Measurements from ENCODE around the gene GPR142. TPM values are rescaled to one million over a fixed set of nuclear protein-coding genes. Genes with fewer than 3 reads are reported as not detected.

The GPR142 gene
- total RNA-seq, 1 donor from 2014 or later, result not detected

GRCh38 chr17:74361230-74362068, 5.9 kb upstream of the GPR142 start, which contains the start of gene BTBD17:
Gene BTBD17 (minus strand): TSS chr17:74361868. CDS start chr17:74361819, 49 bp downstream.
- H3K36me3 ChIP-seq, result no peaks in the 10 kb centered on the region
- no peak within 1 kb of the TSS for H3K4me3 ChIP-seq
- ATAC-seq (peak; percentile 76 to 79), DNase-seq (peak; percentile 67)
- peaks cover 61% of the 10 kb centered on the region for H3K27me3 ChIP-seq (ENCODE audit: low read depth)
- H3K27ac ChIP-seq, result no peak within 1 kb of the TSS
- intact Hi-C loops (cut with DNase I), result no loop called here
- peaks cover 8% of the 10 kb centered on the region for H3K4me1 ChIP-seq
- no peaks in the 10 kb centered on the region for H3K9me3 ChIP-seq
- peak; percentile 64 for TF ChIP-seq CTCF (IDR thresholded peaks at IDR 0.05)

GRCh38 chr17:74362069-74362405, 5.3 kb upstream of the GPR142 start:
- H3K27ac ChIP-seq, result no peak overlapping the region
- DNase-seq (no peak), ATAC-seq (no peak)
- TF ChIP-seq CTCF (IDR thresholded peaks at IDR 0.05), result no peak
- H3K9me3 ChIP-seq, result no peaks in the 10 kb centered on the region
- intact Hi-C loops (cut with DNase I), result no loop called here
- peaks cover 55% of the 10 kb centered on the region for H3K27me3 ChIP-seq (ENCODE audit: low read depth)
- H3K4me1 ChIP-seq, result peaks cover 6% of the 10 kb centered on the region
- no peak overlapping the region for H3K4me3 ChIP-seq
- no peaks in the 10 kb centered on the region for H3K36me3 ChIP-seq

- Histone ChIP-seq H3K27ac (no peak overlapping the region), H3K9me3 (no peaks in the 10 kb centered on the region), H3K4me3 (no peak overlapping the region), H3K4me1 (peaks cover under 1% of the 10 kb centered on the region), H3K27me3 (ENCODE audit: low read depth) (peaks cover 55% of the 10 kb centered on the region), H3K36me3 (no peaks in the 10 kb centered on the region)
- DNase-seq (no peak), ATAC-seq (no peak)
- no peak for TF ChIP-seq CTCF (IDR thresholded peaks at IDR 0.05)
- intact Hi-C loops (cut with DNase I), result no loop called here
Measured at GRCh38 chr17:74362810-74363498, 4.4 kb upstream of the GPR142 start.

- ATAC-seq (peak; percentile 85 to 87), DNase-seq (peak; percentile 81)
- no peaks in the 10 kb centered on the region for H3K36me3 ChIP-seq
- no peaks in the 10 kb centered on the region for H3K9me3 ChIP-seq
- H3K4me1 ChIP-seq, result peaks cover 12% of the 10 kb centered on the region
- H3K4me3 ChIP-seq, result no peak overlapping the region
- H3K27me3 ChIP-seq (ENCODE audit: low read depth), result peaks cover 15% of the 10 kb centered on the region
- TF ChIP-seq CTCF (IDR thresholded peaks at IDR 0.05), result peak; percentile 92
- intact Hi-C loops (cut with DNase I), result no loop called here
- no peak overlapping the region for H3K27ac ChIP-seq
Measured at GRCh38 chr17:74368341-74369081, 1.2 kb downstream of the GPR142 start.

GRCh38 chr17:74369221-74369620, 1.9 kb downstream of the GPR142 start:
- no peaks in the 10 kb centered on the region for H3K36me3 ChIP-seq
- no peak for TF ChIP-seq CTCF (IDR thresholded peaks at IDR 0.05)
- DNase-seq (peak; percentile 81), ATAC-seq (peak; percentile 65 to 66)
- H3K9me3 ChIP-seq, result no peaks in the 10 kb centered on the region
- H3K27me3 ChIP-seq (ENCODE audit: low read depth), result peaks cover 15% of the 10 kb centered on the region
- H3K4me1 ChIP-seq, result peaks cover 12% of the 10 kb centered on the region
- intact Hi-C loops (cut with DNase I), result no loop called here
- H3K4me3 ChIP-seq, result no peak overlapping the region
- H3K27ac ChIP-seq, result no peak overlapping the region
